ENCODE measurements around the gene XYLT2. TPM values are rescaled to one million over a fixed set of nuclear protein-coding genes. Genes with fewer than 3 reads are reported as not detected.

The XYLT2 gene
- total and polyA plus RNA-seq, 2 of the 13 experiments (the other 11 are each of a cell fraction or from before 2014, with no cell fraction given): 17.0 to 22.1 TPM

DNA sequence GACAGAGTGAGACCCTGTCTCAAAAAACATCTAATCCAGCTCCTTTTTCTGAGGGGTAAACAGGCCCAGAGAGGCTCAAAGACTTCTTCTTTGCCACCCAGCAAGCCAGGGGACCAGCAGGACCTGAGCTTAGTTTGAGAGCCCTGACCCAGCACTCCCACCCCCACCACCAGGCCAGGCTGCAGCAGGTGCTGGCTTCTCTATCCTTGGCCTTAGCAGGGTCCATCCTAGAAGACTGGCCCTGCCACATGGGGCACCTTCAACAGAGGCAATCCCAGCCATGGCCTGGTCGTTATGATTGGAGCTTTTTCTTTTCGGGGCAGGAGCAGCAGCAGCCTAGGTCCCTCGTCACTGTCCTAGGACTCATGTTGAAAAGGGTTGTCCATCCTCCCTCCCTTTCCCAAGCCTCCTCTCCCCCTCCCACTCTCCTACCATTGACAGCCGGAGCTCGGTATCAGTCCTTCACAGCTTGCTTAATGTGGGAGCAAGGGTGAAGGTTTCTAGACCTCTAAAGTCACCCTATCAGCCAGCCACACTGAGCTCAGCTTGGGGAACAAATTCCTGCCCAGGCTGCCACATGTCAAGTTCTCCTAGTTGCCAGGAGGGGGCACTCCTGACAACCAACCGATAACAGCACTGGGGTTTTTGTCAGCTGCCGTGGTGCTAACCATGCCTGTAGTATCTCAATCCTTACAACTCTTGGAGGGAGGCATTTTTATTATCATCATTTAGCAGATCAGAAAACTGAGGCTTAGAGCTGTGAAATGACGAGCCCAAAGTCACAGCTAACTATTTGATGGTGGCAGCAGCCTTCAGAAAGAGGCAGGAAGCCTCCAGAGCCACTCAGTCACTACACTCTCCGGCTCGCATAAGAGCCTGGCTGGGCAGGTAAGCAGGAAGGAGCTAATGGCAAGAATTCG is 15.9 kb downstream of the XYLT2 start (continued):
- TF ChIP-seq, protein P1, sequence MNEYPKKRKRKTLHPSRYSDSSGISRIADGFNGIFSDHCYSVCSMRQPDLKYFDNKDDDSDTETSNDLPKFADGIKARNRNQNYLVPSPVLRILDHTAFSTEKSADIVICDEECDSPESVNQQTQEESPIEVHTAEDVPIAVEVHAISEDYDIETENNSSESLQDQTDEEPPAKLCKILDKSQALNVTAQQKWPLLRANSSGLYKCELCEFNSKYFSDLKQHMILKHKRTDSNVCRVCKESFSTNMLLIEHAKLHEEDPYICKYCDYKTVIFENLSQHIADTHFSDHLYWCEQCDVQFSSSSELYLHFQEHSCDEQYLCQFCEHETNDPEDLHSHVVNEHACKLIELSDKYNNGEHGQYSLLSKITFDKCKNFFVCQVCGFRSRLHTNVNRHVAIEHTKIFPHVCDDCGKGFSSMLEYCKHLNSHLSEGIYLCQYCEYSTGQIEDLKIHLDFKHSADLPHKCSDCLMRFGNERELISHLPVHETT (CRISPR knock-in tag; conservative IDR thresholded peaks at IDR 0.05): 0 out of 2 replicates have a peak, but pooled peaks have one; percentile 24
- peak; percentile 73; the same call in 1 of the 2 replicates for TF ChIP-seq NRL (CRISPR knock-in tag; IDR thresholded peaks at IDR 0.05; ENCODE audit: borderline replicate concordance)
- TF ChIP-seq ZNF75D (CRISPR knock-in tag; IDR thresholded peaks at IDR 0.05; ENCODE audit: borderline replicate concordance): no peak
- no peak for TF ChIP-seq AKNA (CRISPR knock-in tag; IDR thresholded peaks at IDR 0.05; ENCODE audit: borderline replicate concordance)
- no peak for TF ChIP-seq FOXA1 (IDR thresholded peaks at IDR 0.05)
- no peak for TF ChIP-seq FOXA1 (CRISPR knock-in tag; IDR thresholded peaks at IDR 0.05)
- no peak for TF ChIP-seq ZFP90 (CRISPR knock-in tag; IDR thresholded peaks at IDR 0.05; ENCODE audit: borderline replicate concordance)
- no peak for TF ChIP-seq ZNF383 (CRISPR knock-in tag; IDR thresholded peaks at IDR 0.05; ENCODE audit: borderline replicate concordance)
- no peak for TF ChIP-seq NBN (conservative IDR thresholded peaks at IDR 0.05)
- TF ChIP-seq, protein P2, sequence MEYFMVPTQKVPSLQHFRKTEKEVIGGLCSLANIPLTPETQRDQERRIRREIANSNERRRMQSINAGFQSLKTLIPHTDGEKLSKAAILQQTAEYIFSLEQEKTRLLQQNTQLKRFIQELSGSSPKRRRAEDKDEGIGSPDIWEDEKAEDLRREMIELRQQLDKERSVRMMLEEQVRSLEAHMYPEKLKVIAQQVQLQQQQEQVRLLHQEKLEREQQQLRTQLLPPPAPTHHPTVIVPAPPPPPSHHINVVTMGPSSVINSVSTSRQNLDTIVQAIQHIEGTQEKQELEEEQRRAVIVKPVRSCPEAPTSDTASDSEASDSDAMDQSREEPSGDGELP (IDR thresholded peaks at IDR 0.05; ENCODE audit: borderline replicate concordance, low read depth): peak; percentile 42; the same call in 1 of the 2 replicates
- no peak for TF ChIP-seq ZSCAN5A (CRISPR knock-in tag; IDR thresholded peaks at IDR 0.05; ENCODE audit: borderline replicate concordance)
- TF ChIP-seq RBFOX2 (IDR thresholded peaks at IDR 0.05; ENCODE audit: low read depth, low read length): no peak
- TF ChIP-seq CEBPG (CRISPR knock-in tag; IDR thresholded peaks at IDR 0.05): no peak
- no peak for TF ChIP-seq MAFK (conservative IDR thresholded peaks at IDR 0.05 in 1 of 2, IDR thresholded peaks at IDR 0.05 in 1 of 2; ENCODE audit: low read length in 2 of 2)
- TF ChIP-seq ZNF816 (CRISPR knock-in tag; IDR thresholded peaks at IDR 0.05; ENCODE audit: borderline replicate concordance): no peak
- TF ChIP-seq JUN (CRISPR knock-in tag; IDR thresholded peaks at IDR 0.05): no peak
- no peak for TF ChIP-seq KLF6 (CRISPR knock-in tag; IDR thresholded peaks at IDR 0.05)
- TF ChIP-seq NFKBIZ (CRISPR knock-in tag; IDR thresholded peaks at IDR 0.05): no peak
- TF ChIP-seq ZNF670 (CRISPR knock-in tag; IDR thresholded peaks at IDR 0.05; ENCODE audit: borderline replicate concordance): no peak
- no peak for TF ChIP-seq ZNF563 (CRISPR knock-in tag; IDR thresholded peaks at IDR 0.05)

Data from HepG2 (cell line).